ENCODE measurements around the gene SERINC3. TPM values are rescaled to one million over a fixed set of nuclear protein-coding genes. Genes with fewer than 3 reads are reported as not detected.
"Not testable (repeated sequence)": the region's sequence is repeated elsewhere in the genome, so short reads cannot be mapped to it uniquely, and the experiment has no call there.

SERINC3 gene
- total RNA-seq = 44.9 TPM

GRCh38 chr20:44521484-44522481, at the start of gene SERINC3:
Gene SERINC3, minus strand, starts transcription at chr20:44522070. Its CDS starts 119 bp downstream, at chr20:44521951.
- peak within 1 kb of the TSS; percentile 99 for H3K27ac ChIP-seq (ENCODE audit: low read depth, low read length)
- no peaks in the 10 kb centered on the region for H3K9me3 ChIP-seq (ENCODE audit: control insufficient read depth in 3 of 3, low read length in 3 of 3)
- H3K27me3 ChIP-seq (ENCODE audit: control insufficient read depth in 3 of 3, insufficient read depth in 3 of 3, low read length in 3 of 3) = no peaks in the 10 kb centered on the region
- peaks cover 0 to 3% (median 3%) of the 10 kb centered on the region in 3 donors for H3K36me3 ChIP-seq (ENCODE audit: control insufficient read depth in 3 of 3, insufficient read depth in 3 of 3, low read length in 3 of 3)
- H3K4me1 ChIP-seq (ENCODE audit: control insufficient read depth in 3 of 3, insufficient read depth in 3 of 3, low read length in 3 of 3) = peaks cover 32 to 41% (median 35%) of the 10 kb centered on the region in 3 donors
- peak within 1 kb of the TSS; percentile 98 to 99 (median 99) for H3K4me3 ChIP-seq (ENCODE audit: low read length in 3 of 3)
- H3K9ac ChIP-seq (ENCODE audit: low read depth in 1 of 3, low read length in 3 of 3) = peak within 1 kb of the TSS; percentile 99 to 100 (median 100)

- no peaks in the 10 kb centered on the region for H3K36me3 ChIP-seq (ENCODE audit: control insufficient read depth in 3 of 3, insufficient read depth in 3 of 3, low read length in 3 of 3)
- no peak overlapping the region for H3K4me3 ChIP-seq (ENCODE audit: low read length in 3 of 3)
- no peaks in the 10 kb centered on the region for H3K9me3 ChIP-seq (ENCODE audit: control insufficient read depth in 3 of 3, low read length in 3 of 3)
- peak overlapping the region; percentile 95 for H3K27ac ChIP-seq (ENCODE audit: low read depth, low read length)
- peaks cover 28 to 36% (median 28%) of the 10 kb centered on the region in 3 donors for H3K4me1 ChIP-seq (ENCODE audit: control insufficient read depth in 3 of 3, insufficient read depth in 3 of 3, low read length in 3 of 3)
- no peaks in the 10 kb centered on the region for H3K27me3 ChIP-seq (ENCODE audit: control insufficient read depth in 3 of 3, insufficient read depth in 3 of 3, low read length in 3 of 3)
- H3K9ac ChIP-seq (ENCODE audit: low read depth in 1 of 3, low read length in 3 of 3) = peak overlapping the region in 2 of 3 donors; percentile 13 to 46
Observed at GRCh38 chr20:44571362-44571988, 49.6 kb upstream of the SERINC3 start.

GRCh38 chr20:44570367-44570766, 48.5 kb upstream of the SERINC3 start:
- H3K9me3 ChIP-seq (ENCODE audit: control insufficient read depth in 3 of 3, low read length in 3 of 3) = no peaks in the 10 kb centered on the region
- H3K36me3 ChIP-seq (ENCODE audit: control insufficient read depth in 3 of 3, insufficient read depth in 3 of 3, low read length in 3 of 3) = no peaks in the 10 kb centered on the region
- H3K4me1 ChIP-seq (ENCODE audit: control insufficient read depth in 3 of 3, insufficient read depth in 3 of 3, low read length in 3 of 3) = peaks cover 18 to 25% (median 24%) of the 10 kb centered on the region in 3 donors
- no peak overlapping the region for H3K9ac ChIP-seq (ENCODE audit: low read depth in 1 of 3, low read length in 3 of 3)
- H3K4me3 ChIP-seq (ENCODE audit: low read length in 3 of 3) = no peak overlapping the region
- H3K27me3 ChIP-seq (ENCODE audit: control insufficient read depth in 3 of 3, insufficient read depth in 3 of 3, low read length in 3 of 3) = no peaks in the 10 kb centered on the region
- H3K27ac ChIP-seq (ENCODE audit: low read depth, low read length) = no peak overlapping the region

GRCh38 chr20:44566811-44567210, 44.9 kb upstream of the SERINC3 start:
- Histone ChIP-seq H3K27me3 (ENCODE audit: control insufficient read depth in 3 of 3, insufficient read depth in 3 of 3, low read length in 3 of 3) (no peaks in the 10 kb centered on the region), H3K9me3 (ENCODE audit: control insufficient read depth in 3 of 3, low read length in 3 of 3) (no peaks in the 10 kb centered on the region), H3K27ac (ENCODE audit: low read depth, low read length) (no peak overlapping the region), H3K36me3 (ENCODE audit: control insufficient read depth in 3 of 3, insufficient read depth in 3 of 3, low read length in 3 of 3) (no peaks in the 10 kb centered on the region), H3K9ac (ENCODE audit: low read depth in 1 of 3, low read length in 3 of 3) (no peak overlapping the region), H3K4me3 (ENCODE audit: low read length in 3 of 3) (no peak overlapping the region), H3K4me1 (ENCODE audit: control insufficient read depth in 3 of 3, insufficient read depth in 3 of 3, low read length in 3 of 3) (peaks cover 0 to 6% (median 4%) of the 10 kb centered on the region in 3 donors)

- no peaks in the 10 kb centered on the region for H3K27me3 ChIP-seq (ENCODE audit: control insufficient read depth in 3 of 3, insufficient read depth in 3 of 3, low read length in 3 of 3)
- H3K9me3 ChIP-seq (ENCODE audit: control insufficient read depth in 3 of 3, low read length in 3 of 3) = no peaks in the 10 kb centered on the region
- H3K4me1 ChIP-seq (ENCODE audit: control insufficient read depth in 3 of 3, insufficient read depth in 3 of 3, low read length in 3 of 3) = no peaks in the 10 kb centered on the region
- H3K4me3 ChIP-seq (ENCODE audit: low read length in 3 of 3) = no peak overlapping the region
- H3K36me3 ChIP-seq (ENCODE audit: control insufficient read depth in 3 of 3, insufficient read depth in 3 of 3, low read length in 3 of 3) = no peaks in the 10 kb centered on the region
- H3K9ac ChIP-seq (ENCODE audit: low read depth in 1 of 3, low read length in 3 of 3) = no peak overlapping the region
- no peak overlapping the region for H3K27ac ChIP-seq (ENCODE audit: low read depth, low read length)
Observed at GRCh38 chr20:44566018-44566417, 44.1 kb upstream of the SERINC3 start.

GRCh38 chr20:44561876-44562275, 40.0 kb upstream of the SERINC3 start:
- Histone ChIP-seq H3K4me1 (ENCODE audit: control insufficient read depth in 3 of 3, insufficient read depth in 3 of 3, low read length in 3 of 3) (no peaks in the 10 kb centered on the region), H3K27ac (ENCODE audit: low read depth, low read length) (no peak overlapping the region), H3K36me3 (ENCODE audit: control insufficient read depth in 3 of 3, insufficient read depth in 3 of 3, low read length in 3 of 3) (no peaks in the 10 kb centered on the region)

GRCh38 chr20:44560818-44561217, 38.9 kb upstream of the SERINC3 start:
- not testable (repeated sequence) for H3K4me1 ChIP-seq (ENCODE audit: control insufficient read depth in 3 of 3, insufficient read depth in 3 of 3, low read length in 3 of 3); H3K4me3 ChIP-seq (ENCODE audit: low read length in 3 of 3); H3K9me3 ChIP-seq (ENCODE audit: control insufficient read depth in 3 of 3, low read length in 3 of 3); H3K9ac ChIP-seq (ENCODE audit: low read depth in 1 of 3, low read length in 3 of 3); H3K36me3 ChIP-seq (ENCODE audit: control insufficient read depth in 3 of 3, insufficient read depth in 3 of 3, low read length in 3 of 3); H3K27ac ChIP-seq (ENCODE audit: low read depth, low read length); H3K27me3 ChIP-seq (ENCODE audit: control insufficient read depth in 3 of 3, insufficient read depth in 3 of 3, low read length in 3 of 3)

More at GRCh38 chr20:44561876-44562275, 40.0 kb upstream of the SERINC3 start:
- no peaks in the 10 kb centered on the region for H3K9me3 ChIP-seq (ENCODE audit: control insufficient read depth in 3 of 3, low read length in 3 of 3)
- H3K9ac ChIP-seq (ENCODE audit: low read depth in 1 of 3, low read length in 3 of 3) = no peak overlapping the region
- no peaks in the 10 kb centered on the region for H3K27me3 ChIP-seq (ENCODE audit: control insufficient read depth in 3 of 3, insufficient read depth in 3 of 3, low read length in 3 of 3)
- H3K4me3 ChIP-seq (ENCODE audit: low read length in 3 of 3) = no peak overlapping the region

- Histone ChIP-seq H3K36me3 (ENCODE audit: control insufficient read depth in 3 of 3, insufficient read depth in 3 of 3, low read length in 3 of 3) (no peaks in the 10 kb centered on the region), H3K9me3 (ENCODE audit: control insufficient read depth in 3 of 3, low read length in 3 of 3) (no peaks in the 10 kb centered on the region), H3K27ac (ENCODE audit: low read depth, low read length) (no peak overlapping the region)
Observed at GRCh38 chr20:44560229-44560628, 38.4 kb upstream of the SERINC3 start.

GRCh38 chr20:44559302-44559701, 37.4 kb upstream of the SERINC3 start:
- Histone ChIP-seq H3K9ac (ENCODE audit: low read depth in 1 of 3, low read length in 3 of 3) (no peak overlapping the region), H3K9me3 (ENCODE audit: control insufficient read depth in 3 of 3, low read length in 3 of 3) (no peaks in the 10 kb centered on the region), H3K4me1 (ENCODE audit: control insufficient read depth in 3 of 3, insufficient read depth in 3 of 3, low read length in 3 of 3) (peaks cover 1 to 6% (median 4%) of the 10 kb centered on the region in 3 donors), H3K27me3 (ENCODE audit: control insufficient read depth in 3 of 3, insufficient read depth in 3 of 3, low read length in 3 of 3) (no peaks in the 10 kb centered on the region), H3K4me3 (ENCODE audit: low read length in 3 of 3) (no peak overlapping the region), H3K27ac (ENCODE audit: low read depth, low read length) (no peak overlapping the region), H3K36me3 (ENCODE audit: control insufficient read depth in 3 of 3, insufficient read depth in 3 of 3, low read length in 3 of 3) (no peaks in the 10 kb centered on the region)

More at GRCh38 chr20:44560229-44560628, 38.4 kb upstream of the SERINC3 start:
- Histone ChIP-seq H3K4me3 (ENCODE audit: low read length in 3 of 3) (no peak overlapping the region), H3K9ac (ENCODE audit: low read depth in 1 of 3, low read length in 3 of 3) (no peak overlapping the region), H3K27me3 (ENCODE audit: control insufficient read depth in 3 of 3, insufficient read depth in 3 of 3, low read length in 3 of 3) (no peaks in the 10 kb centered on the region), H3K4me1 (ENCODE audit: control insufficient read depth in 3 of 3, insufficient read depth in 3 of 3, low read length in 3 of 3) (peaks cover 0 to 3% (median 0%) of the 10 kb centered on the region in 3 donors)
